Stimulated activated naive CD8-positive, alpha-beta T cell treated with anti-CD3 and anti-CD28 coated beads, Interleukin-15, Interleukin-2, amounts not matched to agents 100 ng/mL and 50 ng/mL, for 24 hours (primary cell): Measurements from ENCODE around the gene MAPK13.

Experiments used
- H3K27ac Mint-ChIP-seq: one replicate; pipeline ENCODE4 v1.8.0; 2021; ENCODE audit warnings: mild to moderate bottlenecking, mixed read lengths
- H3K27me3 Mint-ChIP-seq: one replicate; pipeline ENCODE4 v1.8.0; 2021; ENCODE audit warnings: mixed read lengths
- H3K36me3 Mint-ChIP-seq: one replicate; pipeline ENCODE4 v1.8.0; 2021; ENCODE audit warnings: low read depth, mixed read lengths
- H3K4me1 Mint-ChIP-seq: one replicate; pipeline ENCODE4 v1.8.0; 2021; ENCODE audit warnings: low read depth, mixed read lengths
- H3K4me3 Mint-ChIP-seq: one replicate; pipeline ENCODE4 v1.8.0; 2021; ENCODE audit warnings: mild to moderate bottlenecking, mixed read lengths
- H3K9me3 Mint-ChIP-seq: one replicate; pipeline ENCODE4 v1.8.0; 2021; ENCODE audit warnings: mixed read lengths

Gene MAPK13

DNA sequence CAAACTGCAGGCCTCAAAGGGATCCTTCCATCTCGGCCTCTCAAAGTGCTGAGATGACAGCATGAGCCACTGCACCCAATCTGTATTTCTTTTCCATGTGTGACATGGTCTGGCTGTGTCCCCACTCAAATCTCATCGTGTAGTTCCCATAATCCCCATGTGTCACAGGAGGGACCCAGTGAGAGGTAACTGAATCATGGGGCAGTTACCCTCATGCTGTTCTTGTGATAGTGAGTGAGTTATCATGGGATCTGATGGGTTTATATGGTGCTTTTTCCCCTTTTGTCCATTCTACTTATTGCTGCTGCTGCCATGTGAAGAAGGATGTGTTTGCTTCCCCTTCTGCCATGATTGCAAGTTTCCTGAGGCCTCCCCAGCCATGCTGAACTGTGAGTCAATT, 55.9 kb downstream of the MAPK13 start:
- no peak overlapping the region for H3K4me3 Mint-ChIP-seq
- no peaks in the 10 kb centered on the region for H3K27me3 Mint-ChIP-seq
- H3K9me3 Mint-ChIP-seq = no peaks in the 10 kb centered on the region
- H3K27ac Mint-ChIP-seq = no peak overlapping the region
- H3K36me3 Mint-ChIP-seq = no peaks in the 10 kb centered on the region
- H3K4me1 Mint-ChIP-seq = no peaks in the 10 kb centered on the region

DNA sequence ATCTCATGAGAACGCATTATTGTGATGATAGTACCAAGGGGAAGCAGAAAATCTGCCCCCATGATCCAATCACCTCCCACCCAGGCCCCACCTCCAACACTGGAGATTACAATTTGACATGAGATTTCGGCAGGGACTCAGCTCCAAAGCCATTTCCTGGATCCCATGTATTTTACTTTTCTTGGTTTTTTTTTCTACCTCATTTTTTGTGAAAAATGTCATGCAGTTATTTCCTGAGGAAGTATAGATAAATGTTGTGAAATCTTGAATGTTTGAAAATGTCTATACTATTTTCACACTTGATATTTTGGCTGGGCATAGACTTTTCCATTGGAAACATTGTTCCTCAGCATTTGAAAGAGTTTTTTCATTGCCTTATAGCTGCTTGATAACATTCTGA, 57.1 kb downstream of the MAPK13 start:
- H3K27ac Mint-ChIP-seq = no peak overlapping the region
- no peaks in the 10 kb centered on the region for H3K36me3 Mint-ChIP-seq
- no peaks in the 10 kb centered on the region for H3K27me3 Mint-ChIP-seq
- no peaks in the 10 kb centered on the region for H3K9me3 Mint-ChIP-seq
- H3K4me1 Mint-ChIP-seq = no peaks in the 10 kb centered on the region
- H3K4me3 Mint-ChIP-seq = no peak overlapping the region
